CD4-positive, alpha-beta T cell treated with Interleukin-1 beta for 1 hour (primary cell): ENCODE results near the gene WDR45B.
"Not testable (repeated sequence)": the region's sequence is repeated elsewhere in the genome, so short reads cannot be mapped to it uniquely, and the experiment has no call there.

Experiments used
- DNase-seq, 2 donors: peaks; one replicate each; pipeline ENCODE4 v3.0.0-alpha.2; 2020 to 2022

Gene WDR45B

GRCh38 chr17:82598256-82599119 lies 49.8 kb downstream of the WDR45B start:
- no peak for DNase-seq

GRCh38 chr17:82596837-82597672 lies 51.2 kb downstream of the WDR45B start:
- DNase-seq, result no peak

- no peak for DNase-seq
These were observed 51.9 kb downstream of the WDR45B start for GRCh38 chr17:82596296-82596695.

- DNase-seq, result no peak
These were observed 52.4 kb downstream of the WDR45B start for GRCh38 chr17:82595893-82596292.

GRCh38 chr17:82594571-82594970 lies 53.7 kb downstream of the WDR45B start:
- DNase-seq, result no peak

GRCh38 chr17:82593590-82594087 lies 54.6 kb downstream of the WDR45B start:
- no peak for DNase-seq

- DNase-seq, result peak; percentile 84 to 85
These were observed 55.3 kb downstream of the WDR45B start for GRCh38 chr17:82592767-82593589.

- DNase-seq, result no peak
These were observed 55.9 kb downstream of the WDR45B start for GRCh38 chr17:82592289-82592766.

- DNase-seq, result no peak
These were observed 57.2 kb downstream of the WDR45B start for GRCh38 chr17:82590881-82591539.

- DNase-seq, result no peak
These were observed 58.0 kb downstream of the WDR45B start for GRCh38 chr17:82590216-82590615.

- DNase-seq, result no peak
These were observed 58.4 kb downstream of the WDR45B start for GRCh38 chr17:82589851-82590180.

- no peak for DNase-seq
These were observed 59.7 kb downstream of the WDR45B start for GRCh38 chr17:82588266-82589175.

GRCh38 chr17:82587234-82588086 lies 60.8 kb downstream of the WDR45B start:
- no peak for DNase-seq

- DNase-seq, result no peak
These were observed 61.5 kb downstream of the WDR45B start for GRCh38 chr17:82586576-82587233.

- not testable (repeated sequence) for DNase-seq
These were observed 62.2 kb downstream of the WDR45B start for GRCh38 chr17:82585935-82586575.

- DNase-seq, result peak in 1 of 2 donors; percentile 28
These were observed 64.5 kb downstream of the WDR45B start for GRCh38 chr17:82583720-82584234.

GRCh38 chr17:82582709-82583108 lies 65.5 kb downstream of the WDR45B start:
- no peak for DNase-seq

GRCh38 chr17:82582213-82582612 lies 66.0 kb downstream of the WDR45B start:
- no peak for DNase-seq

- not testable (repeated sequence) for DNase-seq
These were observed 68.3 kb downstream of the WDR45B start for GRCh38 chr17:82579969-82580368.
